Measurements from ENCODE around the gene AKAP6. TPM values are rescaled to one million over a fixed set of nuclear protein-coding genes. Genes with fewer than 3 reads are reported as not detected.

The AKAP6 gene
- total RNA-seq, 1 donor from 2014 or later = 600 TPM

- H3K27ac Mint-ChIP-seq (ENCODE audit: unreplicated experiment) = no peak overlapping the region
- no peak for TF ChIP-seq CTCF (IDR thresholded peaks at IDR 0.05; ENCODE audit: partially characterized antibody, unreplicated experiment)
- no peaks in the 10 kb centered on the region for H3K27me3 Mint-ChIP-seq (ENCODE audit: unreplicated experiment)
- H3K36me3 Mint-ChIP-seq (ENCODE audit: unreplicated experiment) = peaks cover 20% of the 10 kb centered on the region
- H3K9me3 Mint-ChIP-seq (ENCODE audit: unreplicated experiment) = peaks cover 5% of the 10 kb centered on the region
- H3K4me3 Mint-ChIP-seq (ENCODE audit: unreplicated experiment) = no peak overlapping the region
- peaks cover 20% of the 10 kb centered on the region for H3K4me1 Mint-ChIP-seq (ENCODE audit: low read depth, unreplicated experiment)
- DNase-seq = no peak
These were observed 64.0 kb downstream of the AKAP6 start for GRCh38 chr14:32393119-32393518.

- H3K27ac Mint-ChIP-seq (ENCODE audit: unreplicated experiment) = no peak overlapping the region
- peaks cover 21% of the 10 kb centered on the region for H3K4me1 Mint-ChIP-seq (ENCODE audit: low read depth, unreplicated experiment)
- TF ChIP-seq CTCF (IDR thresholded peaks at IDR 0.05; ENCODE audit: partially characterized antibody, unreplicated experiment) = no peak
- no peak for DNase-seq
- H3K36me3 Mint-ChIP-seq (ENCODE audit: unreplicated experiment) = peaks cover 13% of the 10 kb centered on the region
- peaks cover under 1% of the 10 kb centered on the region for H3K9me3 Mint-ChIP-seq (ENCODE audit: unreplicated experiment)
- H3K4me3 Mint-ChIP-seq (ENCODE audit: unreplicated experiment) = no peak overlapping the region
- no peaks in the 10 kb centered on the region for H3K27me3 Mint-ChIP-seq (ENCODE audit: unreplicated experiment)
These were observed 64.9 kb downstream of the AKAP6 start for GRCh38 chr14:32394038-32394437.

GRCh38 chr14:32396885-32397284, 67.8 kb downstream of the AKAP6 start:
- no peak for TF ChIP-seq CTCF (IDR thresholded peaks at IDR 0.05; ENCODE audit: partially characterized antibody, unreplicated experiment)
- Mint-ChIP-seq H3K4me3 (ENCODE audit: unreplicated experiment) (no peak overlapping the region), H3K27me3 (ENCODE audit: unreplicated experiment) (peaks cover 1% of the 10 kb centered on the region), H3K36me3 (ENCODE audit: unreplicated experiment) (no peaks in the 10 kb centered on the region), H3K27ac (ENCODE audit: unreplicated experiment) (no peak overlapping the region), H3K4me1 (ENCODE audit: low read depth, unreplicated experiment) (peaks cover 16% of the 10 kb centered on the region), H3K9me3 (ENCODE audit: unreplicated experiment) (peaks cover 2% of the 10 kb centered on the region)
- no peak for DNase-seq

DNA sequence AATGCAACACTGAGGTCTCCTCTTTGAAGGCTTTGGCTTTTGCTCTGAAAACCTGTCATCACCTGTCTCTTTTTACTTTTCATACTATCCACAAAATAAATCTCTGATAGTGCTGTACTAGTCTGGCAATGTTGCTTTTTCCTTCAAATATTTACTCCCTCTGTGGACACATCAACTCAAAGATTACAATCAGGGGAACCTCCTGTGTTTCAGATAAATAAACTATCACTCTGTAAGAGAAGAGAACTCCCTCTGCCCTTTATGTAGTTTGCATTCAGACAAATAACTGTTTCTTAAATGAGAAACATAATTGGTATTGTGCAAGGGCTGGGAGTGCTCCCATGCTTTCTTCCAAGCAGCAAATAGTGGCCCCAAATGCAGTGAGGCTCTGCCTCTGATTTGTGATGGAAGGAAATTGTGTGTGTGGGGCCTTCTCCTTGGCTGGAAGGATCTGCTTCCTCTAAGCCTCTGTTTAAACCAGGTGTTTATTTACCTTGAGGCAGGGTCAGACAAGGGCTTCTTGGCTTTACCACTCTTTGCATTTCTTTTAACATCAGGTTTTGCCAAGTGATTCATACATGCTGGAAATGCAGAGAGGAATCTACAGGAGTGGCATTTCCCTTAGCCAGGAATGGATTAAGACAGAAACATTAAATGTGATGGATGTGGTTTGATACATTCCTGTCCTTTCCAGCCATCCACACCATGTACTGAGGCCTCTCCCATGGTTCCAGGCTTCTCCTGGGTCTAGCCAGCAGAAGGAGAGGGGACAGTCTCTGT, 69.0 kb downstream of the AKAP6 start:
- Mint-ChIP-seq H3K9me3 (ENCODE audit: unreplicated experiment) (peaks cover 4% of the 10 kb centered on the region), H3K27ac (ENCODE audit: unreplicated experiment) (no peak overlapping the region), H3K27me3 (ENCODE audit: unreplicated experiment) (peaks cover 1% of the 10 kb centered on the region), H3K4me3 (ENCODE audit: unreplicated experiment) (no peak overlapping the region), H3K4me1 (ENCODE audit: low read depth, unreplicated experiment) (peaks cover 17% of the 10 kb centered on the region), H3K36me3 (ENCODE audit: unreplicated experiment) (no peaks in the 10 kb centered on the region)
- no peak for TF ChIP-seq CTCF (IDR thresholded peaks at IDR 0.05; ENCODE audit: partially characterized antibody, unreplicated experiment)
- no peak for DNase-seq

GRCh38 chr14:32399920-32400319, 70.8 kb downstream of the AKAP6 start:
- Mint-ChIP-seq H3K36me3 (ENCODE audit: unreplicated experiment) (no peaks in the 10 kb centered on the region), H3K27me3 (ENCODE audit: unreplicated experiment) (peaks cover 1% of the 10 kb centered on the region), H3K27ac (ENCODE audit: unreplicated experiment) (no peak overlapping the region), H3K9me3 (ENCODE audit: unreplicated experiment) (peaks cover 5% of the 10 kb centered on the region), H3K4me1 (ENCODE audit: low read depth, unreplicated experiment) (peaks cover 27% of the 10 kb centered on the region), H3K4me3 (ENCODE audit: unreplicated experiment) (no peak overlapping the region)
- TF ChIP-seq CTCF (IDR thresholded peaks at IDR 0.05; ENCODE audit: partially characterized antibody, unreplicated experiment) = no peak
- DNase-seq = no peak

All from glutamatergic neuron (in vitro differentiated cells).